Transverse colon (tissue), 4 donors: Measurements from ENCODE around the gene TREM2. TPM values are rescaled to one million over a fixed set of nuclear protein-coding genes. Genes with fewer than 3 reads are reported as not detected.
"Not testable (repeated sequence)": the region's sequence is repeated elsewhere in the genome, so short reads cannot be mapped to it uniquely, and the experiment has no call there.

ENCODE experiments used
- DNase-seq: peaks from one replicate; pipeline ENCODE4 v3.0.0-alpha.2; 2019
- H3K27ac ChIP-seq, 4 donors: fragments of 200-600 bp; sonication (generic); 2 replicates each; pipeline ENCODE4 v1.5.1; 2016 to 2018; ENCODE audit warnings: inconsistent platforms in 4 of 4
- H3K27me3 ChIP-seq: fragments of 200-600 bp; sonication (generic); 2 replicates; pipeline ENCODE4 v1.5.1; 2017; ENCODE audit warnings: inconsistent platforms
- H3K36me3 ChIP-seq, 4 donors: fragments of 200-600 bp; sonication (generic); 2 replicates each; pipeline ENCODE4 v1.5.1; 2017 to 2019; ENCODE audit warnings: inconsistent platforms in 4 of 4
- H3K4me1 ChIP-seq, 4 donors: fragments of 200-600 bp; sonication (generic); 2 replicates each; pipeline ENCODE4 v1.5.1; 2017 to 2020; ENCODE audit warnings: inconsistent platforms in 4 of 4
- H3K4me3 ChIP-seq, 4 donors: fragments of 200-600 bp; sonication (generic); 1 replicate in 1 of 4; 2 replicates in 3 of 4; pipeline versions ENCODE4 v1.5.1 to v1.6.1; 2017 to 2019; ENCODE audit warnings: inconsistent platforms in 4 of 4
- H3K9me3 ChIP-seq, 2 donors: fragments of 200-600 bp; sonication (generic); 2 replicates each; pipeline ENCODE4 v1.5.1; 2017 to 2019; ENCODE audit warnings: inconsistent platforms in 2 of 2
- CTCF ChIP-seq, 5 experiments: fragments of 200-600 bp in 3 of 5; fragments of 450-650 bp in 2 of 5; sonication (generic) in 3 of 5; IDR thresholded peaks; 1 replicate in 2 of 5; 2 replicates in 3 of 5; pipeline ENCODE4 v1.5.1; 2016 to 2017; ENCODE audit warnings: antibody characterized with exemption in 5 of 5, inconsistent platforms in 3 of 5, mild to moderate bottlenecking in 2 of 5, moderate library complexity in 1 of 5
- EP300 ChIP-seq: sonication (generic); formaldehyde crosslinking; IDR thresholded peaks from one replicate; pipeline ENCODE4 v1.6.1; 2017; ENCODE audit warnings: antibody characterized with exemption, low read depth
- POLR2A ChIP-seq: fragments of 450-650 bp; IDR thresholded peaks from one replicate; pipeline ENCODE4 v1.6.1; 2016; ENCODE audit warnings: antibody characterized with exemption, mild to moderate bottlenecking, moderate library complexity
- POLR2AphosphoS5 ChIP-seq, 3 donors: sonication (generic); formaldehyde crosslinking; IDR thresholded peaks; one replicate each; pipeline ENCODE4 v1.6.1; 2016; ENCODE audit warnings: antibody characterized with exemption in 3 of 3
- WGBS, 2 donors: methylation state at CpG; one replicate each; pipeline ENCODE4 v1.1.5; 2018; ENCODE audit warnings: low coverage in 1 of 2; 5-methylcytosine and 5-hydroxymethylcytosine counted together
- in situ Hi-C, 4 donors: fragments of 200-750 bp; cut with MboI; loops; one replicate each; pipeline versions ENCODE4 v1.15.0 to v1.15.1; 2017; ENCODE audit warnings: low sequenced_read_pairs in 3 of 4, low pct_ligation_motif_present in 1 of 4, low pct_unique_long_range_greater_than_20kb in 1 of 4
- intact Hi-C: fragments of 100-400 bp; cut with DNase I; formaldehyde crosslinking; loops from one replicate; pipeline ENCODE4 v1.15.1; 2023; ENCODE audit warnings: low total_unique reads
- total RNA-seq, 4 donors: library from RNA; depleted of rRNA; stranded (reverse); fragments of >200 nt; gene quantifications; one replicate each; pipeline ENCODE4 v1.1.0, GENCODE V29; 2016

TREM2 gene
- total RNA-seq, 4 donors from 2014 or later: 1.5 TPM; not detected in 3

DNA sequence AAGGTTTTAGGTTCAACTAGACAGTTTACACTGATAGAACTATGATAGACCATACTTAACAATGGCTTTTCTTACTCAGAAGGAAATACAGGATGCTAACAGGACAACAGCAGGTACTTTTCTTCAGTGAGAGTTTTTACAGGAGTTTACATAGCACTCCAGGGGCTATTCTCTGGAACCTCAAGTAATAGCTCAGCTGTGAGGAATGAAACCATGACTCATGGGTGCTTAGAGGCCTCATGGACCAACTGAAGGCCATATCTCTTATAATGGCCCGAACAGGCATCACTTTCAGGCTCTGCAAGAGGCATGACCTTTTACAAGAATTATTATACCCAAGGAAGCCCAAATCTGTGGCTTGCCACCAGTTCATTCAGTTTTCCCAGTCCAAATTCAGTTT, 40.5 kb downstream of the TREM2 start:
- no peak overlapping the region for H3K4me3 ChIP-seq
- TF ChIP-seq POLR2A: no peak
- TF ChIP-seq CTCF (IDR thresholded peaks at IDR 0.05): no peak
- no peak for TF ChIP-seq POLR2AphosphoS5 (IDR thresholded peaks at IDR 0.05)
- H3K27ac ChIP-seq: no peak overlapping the region
- no peak for DNase-seq
- H3K9me3 ChIP-seq: no peaks in the 10 kb centered on the region
- H3K27me3 ChIP-seq: no peaks in the 10 kb centered on the region
- intact Hi-C loops (no loop called here), in situ Hi-C loops (no loop called here)
- no peaks in the 10 kb centered on the region for H3K4me1 ChIP-seq
- 88% methylated on average over 1 of the region's 1 CpG; no CpG with 5 or more reads in 1 of the 2 donors for WGBS, 2 donors
- H3K36me3 ChIP-seq: no peaks in the 10 kb centered on the region

DNA sequence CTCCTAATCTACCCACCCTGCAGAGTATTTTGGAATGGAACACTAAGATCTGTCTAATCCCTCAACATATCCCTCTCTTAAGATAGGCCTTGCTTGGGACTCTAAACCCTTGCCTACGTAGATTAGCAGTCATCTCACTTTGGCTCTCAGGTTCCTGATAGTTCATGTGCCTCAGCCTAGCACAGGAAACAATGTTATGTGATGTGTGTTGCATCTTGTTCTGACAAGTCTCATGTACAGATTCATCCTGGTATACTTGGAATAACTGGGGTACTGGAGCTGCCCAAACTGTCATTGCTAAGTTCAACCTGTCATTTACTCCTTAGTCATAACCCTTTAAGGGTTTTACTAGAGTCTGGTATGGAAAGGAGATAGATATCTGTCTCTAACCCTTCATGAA, 42.9 kb downstream of the TREM2 start:
- no peaks in the 10 kb centered on the region for H3K9me3 ChIP-seq
- intact Hi-C loops: no loop called here
- H3K4me1 ChIP-seq: no peaks in the 10 kb centered on the region
- no peak overlapping the region for H3K4me3 ChIP-seq
- no peak overlapping the region for H3K27ac ChIP-seq
- in situ Hi-C loops: no loop called here
- TF ChIP-seq POLR2A (no peak), EP300 (no peak)
- no peak for DNase-seq
- H3K36me3 ChIP-seq: no peaks in the 10 kb centered on the region
- WGBS, 2 donors: 86 to 95% methylated on average over 1 of the region's 1 CpG
- H3K27me3 ChIP-seq: no peaks in the 10 kb centered on the region

DNA sequence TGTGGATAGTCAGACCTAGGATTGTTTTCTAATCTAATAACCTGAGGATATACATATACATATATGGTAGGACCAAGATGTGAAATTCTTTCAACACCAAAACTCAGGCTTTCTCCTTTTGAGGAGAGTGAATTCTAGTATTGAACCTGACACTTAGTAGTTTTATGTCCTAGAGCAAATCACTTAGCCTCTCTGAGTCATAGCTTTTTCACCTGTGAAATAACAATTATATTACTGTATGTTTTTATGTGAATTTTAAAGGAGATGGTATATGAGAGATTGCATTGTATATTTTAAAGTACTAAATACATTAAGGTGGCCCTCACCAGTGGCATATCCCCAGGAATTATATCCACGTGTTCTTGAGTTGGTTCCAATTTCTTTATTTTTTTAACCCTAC, 43.4 kb downstream of the TREM2 start:
- 46 to 75% methylated on average over 1 of the region's 1 CpG for WGBS, 2 donors
- H3K36me3 ChIP-seq: no peaks in the 10 kb centered on the region
- no peaks in the 10 kb centered on the region for H3K9me3 ChIP-seq
- intact Hi-C loops: no loop called here
- H3K4me3 ChIP-seq: no peak overlapping the region
- TF ChIP-seq POLR2AphosphoS5 (IDR thresholded peaks at IDR 0.05) (no peak), EP300 (no peak), POLR2A (no peak), CTCF (IDR thresholded peaks at IDR 0.05) (no peak)
- no peaks in the 10 kb centered on the region for H3K27me3 ChIP-seq
- no peak for DNase-seq
- H3K4me1 ChIP-seq: no peaks in the 10 kb centered on the region
- in situ Hi-C loops: no loop called here
- no peak overlapping the region for H3K27ac ChIP-seq

DNA sequence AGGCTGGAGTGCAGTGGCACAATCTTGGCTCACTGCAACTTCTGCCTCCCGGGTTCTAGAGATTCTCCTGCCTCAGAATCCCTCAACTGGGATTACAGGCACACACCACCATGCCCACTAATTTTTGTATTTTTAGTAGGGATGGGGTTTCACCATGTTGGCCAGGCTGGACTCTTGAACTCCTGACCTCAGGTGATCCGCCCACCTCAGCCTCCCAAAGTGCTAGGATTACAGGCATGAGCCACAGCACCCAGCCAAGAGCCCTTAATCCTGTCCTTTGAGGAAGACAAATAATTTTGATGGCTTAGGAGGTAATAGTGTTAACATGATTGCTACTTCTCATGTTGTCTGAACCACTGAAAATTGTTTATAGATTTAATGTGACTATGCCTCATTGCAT, 47.9 kb downstream of the TREM2 start:
- DNase-seq, H3K4me1 ChIP-seq, H3K27me3 ChIP-seq, H3K36me3 ChIP-seq, H3K4me3 ChIP-seq, intact Hi-C loops, in situ Hi-C loops, H3K27ac ChIP-seq, H3K9me3 ChIP-seq: not testable (repeated sequence)
- 87% methylated on average over 2 of the region's 2 CpGs; no CpG with 5 or more reads in 1 of the 2 donors for WGBS, 2 donors

DNA sequence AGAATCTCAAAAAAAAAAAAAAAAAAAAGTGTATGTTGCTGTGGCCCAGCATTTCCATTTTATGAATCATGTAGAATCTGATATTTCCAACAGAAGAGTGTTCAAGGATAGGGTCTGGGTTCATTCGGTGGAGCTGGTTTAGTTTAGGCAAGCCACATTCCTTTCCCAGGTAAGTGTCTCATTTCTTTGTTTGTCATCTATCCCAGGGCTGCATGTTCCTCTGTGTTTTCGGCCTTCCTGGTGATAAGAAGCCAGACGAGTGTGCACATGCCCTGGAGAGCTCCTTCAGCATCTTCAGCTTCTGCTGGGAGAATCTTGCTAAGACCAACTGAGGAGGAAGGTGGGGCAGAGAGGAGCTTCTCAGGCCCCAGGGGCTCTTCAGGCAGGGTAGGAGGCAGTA, 51.9 kb downstream of the TREM2 start:
- H3K36me3 ChIP-seq: no peaks in the 10 kb centered on the region

More for the DNA sequence above, 51.9 kb downstream of the TREM2 start:
- in situ Hi-C loops (no loop called here), intact Hi-C loops (loop anchor here (5.0 kb wide), 1 partner anchor 479 kb away; no protein-coding TSS in a partner anchor)
- DNase-seq: no peak
- H3K9me3 ChIP-seq: no peaks in the 10 kb centered on the region
- WGBS, 2 donors: 90 to 100% methylated on average over 1 to 3 of the region's 3 CpGs
- no peaks in the 10 kb centered on the region for H3K4me1 ChIP-seq
- H3K27ac ChIP-seq: no peak overlapping the region
- H3K27me3 ChIP-seq: no peaks in the 10 kb centered on the region
- H3K4me3 ChIP-seq: no peak overlapping the region
- TF ChIP-seq POLR2AphosphoS5 (IDR thresholded peaks at IDR 0.05) (no peak), POLR2A (no peak), EP300 (no peak), CTCF (IDR thresholded peaks at IDR 0.05) (no peak)

Other genes starting within 250 kb of the TREM2 start
- 1 to 10 TPM in 3 of 4 donors, not detected in 1; 2.5 to 8.4 (median 4.4) TPM for gene UNC5CL, start 123.9 kb downstream of the TREM2 start, total RNA-seq
- not detected for gene TSPO2, start 120.6 kb downstream of the TREM2 start, total RNA-seq
- gene APOBEC2, start 109.9 kb downstream of the TREM2 start, total RNA-seq: not detected
- gene OARD1, start 90.8 kb downstream of the TREM2 start, total RNA-seq: 10 to 100 TPM in 2 of 4 donors, 1 to 10 TPM in 2; 1.4 to 27.6 (median 13.7) TPM
- gene NFYA, start 90.1 kb downstream of the TREM2 start, total RNA-seq: 10 to 100 TPM; 11.1 to 64.3 (median 20.9) TPM
- not detected for gene TREML1, start 8.8 kb downstream of the TREM2 start, total RNA-seq
- gene TREML2, start 38.0 kb upstream of the TREM2 start, total RNA-seq: under 1 TPM in 2 of 4 donors, not detected in 2; 0.14 to 0.64 TPM
- gene TREML4, start 65.2 kb upstream of the TREM2 start, total RNA-seq: not detected
- under 1 TPM in 1 of 4 donors, not detected in 3; 0.27 TPM for gene TREM1, start 123.6 kb upstream of the TREM2 start, total RNA-seq
- gene NCR2, start 172.5 kb upstream of the TREM2 start, total RNA-seq: not detected